ENCODE measurements around the gene ATP4B.

DNA sequence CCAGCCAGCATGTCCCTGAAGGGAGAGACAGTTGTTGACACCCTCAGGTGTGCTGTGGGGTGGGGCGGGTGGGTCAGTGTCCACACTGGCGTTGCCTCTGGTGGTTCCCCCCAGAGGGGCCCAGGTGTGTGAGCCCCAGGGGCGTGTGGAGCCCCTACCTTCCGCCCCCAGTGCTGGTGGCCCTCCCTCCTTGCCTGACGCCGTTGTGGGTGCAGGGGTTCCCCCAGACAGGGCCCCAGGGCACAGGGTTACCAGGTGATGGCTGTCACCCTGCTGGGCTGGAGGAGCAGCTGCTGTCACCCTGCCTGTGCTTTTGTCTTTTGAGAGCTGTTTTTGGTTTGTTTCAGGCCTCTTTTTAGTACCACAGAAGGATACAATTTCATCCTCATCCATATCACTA, 27.2 kb downstream of the ATP4B start:
- no peak for TF ChIP-seq EZH2 (optimal IDR thresholded peaks at IDR 0.05; ENCODE audit: low read depth, low read length)
- TF ChIP-seq, protein P1, sequence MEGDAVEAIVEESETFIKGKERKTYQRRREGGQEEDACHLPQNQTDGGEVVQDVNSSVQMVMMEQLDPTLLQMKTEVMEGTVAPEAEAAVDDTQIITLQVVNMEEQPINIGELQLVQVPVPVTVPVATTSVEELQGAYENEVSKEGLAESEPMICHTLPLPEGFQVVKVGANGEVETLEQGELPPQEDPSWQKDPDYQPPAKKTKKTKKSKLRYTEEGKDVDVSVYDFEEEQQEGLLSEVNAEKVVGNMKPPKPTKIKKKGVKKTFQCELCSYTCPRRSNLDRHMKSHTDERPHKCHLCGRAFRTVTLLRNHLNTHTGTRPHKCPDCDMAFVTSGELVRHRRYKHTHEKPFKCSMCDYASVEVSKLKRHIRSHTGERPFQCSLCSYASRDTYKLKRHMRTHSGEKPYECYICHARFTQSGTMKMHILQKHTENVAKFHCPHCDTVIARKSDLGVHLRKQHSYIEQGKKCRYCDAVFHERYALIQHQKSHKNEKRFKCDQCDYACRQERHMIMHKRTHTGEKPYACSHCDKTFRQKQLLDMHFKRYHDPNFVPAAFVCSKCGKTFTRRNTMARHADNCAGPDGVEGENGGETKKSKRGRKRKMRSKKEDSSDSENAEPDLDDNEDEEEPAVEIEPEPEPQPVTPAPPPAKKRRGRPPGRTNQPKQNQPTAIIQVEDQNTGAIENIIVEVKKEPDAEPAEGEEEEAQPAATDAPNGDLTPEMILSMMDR (IDR thresholded peaks at IDR 0.05; ENCODE audit: low read length) = no peak

Measured in MM.1S (cell line).